Skin of body (tissue), 2 donors: Measurements from ENCODE around the gene MYO16. TPM values are rescaled to one million over a fixed set of nuclear protein-coding genes. Genes with fewer than 3 reads are reported as not detected.
A peak's percentile ranks its signal among the peaks of the same experiment; 100 is the strongest.

Experiments used
- DNase-seq: peaks from one replicate; lab custom pipeline; 2025; lab: John Stamatoyannopoulos, UW
- total RNA-seq: library from RNA; depleted of rRNA; stranded (reverse); fragments of >200 nt; gene quantifications from one replicate; pipeline ENCODE4 v1.2.3, GENCODE V29; 2014

The MYO16 gene
- total RNA-seq = 1.7 TPM

GRCh38 chr13:108629181-108629752, at the start of gene MYO16:
MYO16 (plus strand) TSS chr13:108629611; CDS start chr13:108629845, 234 bp downstream.
- no peak for DNase-seq

- no peak for DNase-seq
Observed at GRCh38 chr13:108586826-108587225, 42.6 kb upstream of the MYO16 start.

- DNase-seq = no peak
Observed at GRCh38 chr13:108588516-108588915, 40.9 kb upstream of the MYO16 start.

- DNase-seq = no peak
Observed at GRCh38 chr13:108594153-108594552, 35.3 kb upstream of the MYO16 start.

GRCh38 chr13:108595436-108596274, 33.8 kb upstream of the MYO16 start:
- no peak for DNase-seq

- no peak for DNase-seq
Observed at GRCh38 chr13:108597943-108598342, 31.5 kb upstream of the MYO16 start.

- DNase-seq = no peak
Observed at GRCh38 chr13:108606424-108606823, 23.0 kb upstream of the MYO16 start.

- DNase-seq = peak; percentile 35
Observed at GRCh38 chr13:108609353-108609752, 20.1 kb upstream of the MYO16 start.

- DNase-seq = no peak
Observed at GRCh38 chr13:108610507-108610906, 18.9 kb upstream of the MYO16 start.

- no peak for DNase-seq
Observed at GRCh38 chr13:108615241-108615640, 14.2 kb upstream of the MYO16 start.

GRCh38 chr13:108618233-108618632, 11.2 kb upstream of the MYO16 start:
- no peak for DNase-seq

GRCh38 chr13:108621462-108621861, 7.9 kb upstream of the MYO16 start:
- DNase-seq = no peak

GRCh38 chr13:108624108-108624507, 5.3 kb upstream of the MYO16 start:
- DNase-seq = no peak

- DNase-seq = no peak
Observed at GRCh38 chr13:108624979-108625378, 4.4 kb upstream of the MYO16 start.

GRCh38 chr13:108629988-108630387, 577 bp downstream of the MYO16 start:
- no peak for DNase-seq

GRCh38 chr13:108632649-108633167, 3.3 kb downstream of the MYO16 start:
- DNase-seq = no peak

GRCh38 chr13:108638901-108639300, 9.5 kb downstream of the MYO16 start:
- DNase-seq = no peak

- no peak for DNase-seq
Observed at GRCh38 chr13:108643646-108644353, 14.4 kb downstream of the MYO16 start.

GRCh38 chr13:108645376-108645775, 16.0 kb downstream of the MYO16 start:
- no peak for DNase-seq

- no peak for DNase-seq
Observed at GRCh38 chr13:108650271-108650670, 20.9 kb downstream of the MYO16 start.

GRCh38 chr13:108656742-108657141, 27.3 kb downstream of the MYO16 start:
- no peak for DNase-seq

GRCh38 chr13:108657519-108657918, 28.1 kb downstream of the MYO16 start:
- no peak for DNase-seq
